IMR-90 (cell line): ENCODE results near the gene RENBP. TPM values are rescaled to one million over a fixed set of nuclear protein-coding genes. Genes with fewer than 3 reads are reported as not detected.

Experiments used
- ATAC-seq: fragments of 200-7000 bp; cut with Tn5 transposase; 2 replicates; pipeline ENCODE4 v1.9.1; 2020; ENCODE audit warnings: low read depth, mild to moderate bottlenecking, moderate library complexity
- BruUV-seq: library from RNA; stranded (reverse); fragments of 400-500 nt; replicated peaks from 2 replicates; lab custom pipeline; 2021; lab: Mats Ljungman, UMichigan
- CTCF ChIA-PET: fragments of 300-600 bp; formaldehyde crosslinking; extraction: SDS; loops from one replicate; lab custom pipeline; 2021; ENCODE audit warnings: antibody characterized with exemption; lab: Yijun Ruan, JAX
- POLR2A ChIA-PET: fragments of 300-600 bp; sonication (Branson Sonifier 250); formaldehyde crosslinking; loops from one replicate; lab custom pipeline; 2022; ENCODE audit warnings: antibody characterized with exemption; ENCODE audit not compliant: unreplicated experiment; lab: Charles Lee
- DNase-seq: peaks from one replicate; pipeline ENCODE4 v3.0.0; 2013
- H2AFZ ChIP-seq: replicated peaks from 2 replicates; pipeline ENCODE3; 2013; ENCODE audit warnings: low read length, mild to moderate bottlenecking; ENCODE audit not compliant: poor library complexity
- H2AK5ac ChIP-seq: 2 replicates; pipeline ENCODE4 v1.6.1; 2013; ENCODE audit warnings: low read depth, low read length, inconsistent platforms
- H2AK9ac ChIP-seq: replicated peaks from 2 replicates; pipeline ENCODE3; 2013; ENCODE audit warnings: mild to moderate bottlenecking, low read depth, low read length, moderate library complexity; ENCODE audit not compliant: poor library complexity
- H2BK120ac ChIP-seq: 2 replicates; pipeline ENCODE4 v1.6.1; 2013; ENCODE audit warnings: low read depth, low read length, inconsistent platforms
- H2BK15ac ChIP-seq: 3 replicates; pipeline ENCODE4 v1.6.1; 2013; ENCODE audit warnings: low read depth, low read length, inconsistent platforms
- H2BK20ac ChIP-seq: 2 replicates; pipeline ENCODE4 v1.6.1; 2013; ENCODE audit warnings: low read depth, mild to moderate bottlenecking, inconsistent platforms, low read length, moderate library complexity
- H2BK5ac ChIP-seq: 2 replicates; pipeline ENCODE4 v1.6.1; 2013; ENCODE audit warnings: mild to moderate bottlenecking, low read depth, low read length, inconsistent platforms; ENCODE audit not compliant: poor library complexity, severe bottlenecking
- H3K14ac ChIP-seq: replicated peaks from 2 replicates; pipeline ENCODE4 v1.6.1; 2013; ENCODE audit warnings: low read depth, low read length, inconsistent platforms
- H3K18ac ChIP-seq: 2 replicates; pipeline ENCODE4 v1.6.1; 2013; ENCODE audit warnings: low read depth, low read length, control low read depth
- H3K23ac ChIP-seq: 2 replicates; pipeline ENCODE4 v1.6.1; 2013; ENCODE audit warnings: low read depth, low read length, inconsistent platforms
- H3K27ac ChIP-seq: 2 replicates; pipeline ENCODE4 v1.5.1; 2013; ENCODE audit warnings: mild to moderate bottlenecking, control low read depth, low read length; ENCODE audit not compliant: insufficient read depth
- H3K27me3 ChIP-seq: 2 replicates; pipeline ENCODE4 v1.6.1; 2013; ENCODE audit warnings: low read length; ENCODE audit not compliant: control insufficient read depth, insufficient read depth
- H3K36me3 ChIP-seq: 2 replicates; pipeline ENCODE4 v1.6.1; 2013; ENCODE audit warnings: low read length, mixed read lengths; ENCODE audit not compliant: control insufficient read depth, insufficient read depth
- H3K4ac ChIP-seq: 2 replicates; pipeline ENCODE4 v1.6.1; 2013; ENCODE audit warnings: low read depth, low read length, inconsistent platforms
- H3K4me1 ChIP-seq: 2 replicates; pipeline ENCODE4 v1.6.1; 2013; ENCODE audit warnings: low read length, mixed read lengths; ENCODE audit not compliant: control insufficient read depth, insufficient read depth
- H3K4me2 ChIP-seq: 2 replicates; pipeline ENCODE4 v1.6.1; 2013; ENCODE audit warnings: low read depth, mild to moderate bottlenecking, control low read depth, low read length, moderate library complexity
- H3K4me3 ChIP-seq: 2 replicates; pipeline ENCODE4 v1.5.1; 2013; ENCODE audit warnings: low read depth, mild to moderate bottlenecking, control low read depth, low read length, moderate library complexity; ENCODE audit not compliant: insufficient read depth
- H3K56ac ChIP-seq: 2 replicates; pipeline ENCODE4 v1.6.1; 2013; ENCODE audit warnings: low read length, inconsistent platforms; ENCODE audit not compliant: insufficient read depth; ENCODE audit errors: extremely low read depth
- H3K79me1 ChIP-seq, 2 experiments: 2 replicates each; pipeline ENCODE4 v1.6.1; 2013; ENCODE audit warnings: low read length in 2 of 2, inconsistent platforms in 1 of 2, low read depth in 1 of 2
- H3K9ac ChIP-seq: 2 replicates; pipeline ENCODE4 v1.6.1; 2013; ENCODE audit warnings: low read depth, low read length, control low read depth
- H3K9me1 ChIP-seq: 2 replicates; pipeline ENCODE4 v1.6.1; 2013; ENCODE audit warnings: low read length, inconsistent platforms; ENCODE audit not compliant: insufficient read depth
- H3K9me3 ChIP-seq: 2 replicates; pipeline ENCODE4 v1.6.1; 2013; ENCODE audit warnings: low read length; ENCODE audit not compliant: control insufficient read depth, insufficient read depth
- H4K20me1 ChIP-seq: 2 replicates; pipeline ENCODE4 v1.6.1; 2013; ENCODE audit warnings: low read length, inconsistent platforms; ENCODE audit not compliant: insufficient read depth
- H4K5ac ChIP-seq: 2 replicates; pipeline ENCODE4 v1.6.1; 2013; ENCODE audit warnings: mild to moderate bottlenecking, low read depth, low read length, control low read depth
- H4K8ac ChIP-seq, 2 experiments: 2 replicates each; pipeline ENCODE4 v1.6.1; 2013; ENCODE audit warnings: low read depth in 2 of 2, low read length in 2 of 2, control low read depth in 1 of 2, inconsistent platforms in 1 of 2
- H4K91ac ChIP-seq: 2 replicates; pipeline ENCODE4 v1.6.1; 2013; ENCODE audit warnings: low read depth, low read length, inconsistent platforms; ENCODE audit not compliant: insufficient read depth
- CEBPB ChIP-seq: IDR thresholded peaks from 2 replicates; pipeline ENCODE4 v1.6.1; 2012; ENCODE audit warnings: low read depth, low read length, improper control_type of control experiment
- MAFK ChIP-seq: IDR thresholded peaks from 2 replicates; pipeline ENCODE4 v1.6.1; 2012; ENCODE audit warnings: low read depth, low read length, improper control_type of control experiment
- MAZ ChIP-seq: IDR thresholded peaks from 2 replicates; pipeline ENCODE4 v1.6.1; 2012; ENCODE audit warnings: low read depth, mild to moderate bottlenecking, low read length, improper control_type of control experiment, moderate library complexity, borderline replicate concordance
- MXI1 ChIP-seq: IDR thresholded peaks from 2 replicates; pipeline ENCODE4 v1.6.1; 2012; ENCODE audit warnings: low read depth, mild to moderate bottlenecking, low read length, moderate library complexity, borderline replicate concordance
- NFE2L2 ChIP-seq: fragments of 150-350 bp; IDR thresholded peaks from 2 replicates; pipeline ENCODE4 v1.6.1; 2016; ENCODE audit warnings: low read depth, mild to moderate bottlenecking, low read length
- RCOR1 ChIP-seq: IDR thresholded peaks from 2 replicates; pipeline ENCODE4 v1.6.1; 2012; ENCODE audit warnings: mild to moderate bottlenecking, low read length, improper control_type of control experiment; ENCODE audit not compliant: insufficient replicate concordance
- SMC3 ChIP-seq: fragments of 150-350 bp; IDR thresholded peaks from 2 replicates; pipeline ENCODE4 v1.6.1; 2016; ENCODE audit warnings: low read depth, mild to moderate bottlenecking, antibody characterized with exemption, low read length, moderate library complexity
- WGBS, 2 experiments: methylation state at CpG; one replicate each; pipeline versions ENCODE4 v1.1.5 to v1.1.7; 2013; ENCODE audit warnings: missing lambda C conversion rate in 2 of 2; ENCODE audit not compliant: insufficient read length in 1 of 2; ENCODE audit errors: extremely low coverage in 2 of 2; 5-methylcytosine and 5-hydroxymethylcytosine counted together
- dilution Hi-C: fragments of 300-500 bp; cut with HindIII; formaldehyde crosslinking; loops from one replicate; pipeline ENCODE4 v1.14.3; 2018; ENCODE audit warnings: low sequenced_read_pairs; ENCODE audit not compliant: unreplicated experiment
- in situ Hi-C: fragments of 300-500 bp; cut with MboI; formaldehyde crosslinking; loops from 3 replicates; pipeline ENCODE4 v1.14.3; 2019; ENCODE audit warnings: low sequenced_read_pairs, inconsistent platforms, mixed read lengths
- intact Hi-C: fragments of 100-400 bp; cut with micrococcal nuclease; formaldehyde crosslinking; loops from 2 replicates; pipeline ENCODE4 v1.10.0; 2022
- polyA plus RNA-seq, 3 experiments: library from polyadenylated mRNA; depleted of rRNA; stranded (reverse); fragments of >200 nt; gene quantifications; 2 replicates each; pipeline ENCODE4 v1.2.3, GENCODE V29; 2012; ENCODE audit warnings: low replicate concordance in 1 of 3
- total RNA-seq: library from RNA; depleted of rRNA; stranded (reverse); fragments of >200 nt; gene quantifications from 2 replicates; pipeline ENCODE4 v1.2.3, GENCODE V29; 2012
- TF ChIP-seq, protein P1 (sequence below): conservative IDR thresholded peaks from 2 replicates; pipeline ENCODE4 v1.5.1; 2012; ENCODE audit warnings: mild to moderate bottlenecking, low read depth, low read length, improper control_type of control experiment

Gene RENBP
- total and polyA plus RNA-seq, 2 of the 4 experiments (the other 2 are of a cell fraction), result 0.15 to 0.18 TPM

DNA sequence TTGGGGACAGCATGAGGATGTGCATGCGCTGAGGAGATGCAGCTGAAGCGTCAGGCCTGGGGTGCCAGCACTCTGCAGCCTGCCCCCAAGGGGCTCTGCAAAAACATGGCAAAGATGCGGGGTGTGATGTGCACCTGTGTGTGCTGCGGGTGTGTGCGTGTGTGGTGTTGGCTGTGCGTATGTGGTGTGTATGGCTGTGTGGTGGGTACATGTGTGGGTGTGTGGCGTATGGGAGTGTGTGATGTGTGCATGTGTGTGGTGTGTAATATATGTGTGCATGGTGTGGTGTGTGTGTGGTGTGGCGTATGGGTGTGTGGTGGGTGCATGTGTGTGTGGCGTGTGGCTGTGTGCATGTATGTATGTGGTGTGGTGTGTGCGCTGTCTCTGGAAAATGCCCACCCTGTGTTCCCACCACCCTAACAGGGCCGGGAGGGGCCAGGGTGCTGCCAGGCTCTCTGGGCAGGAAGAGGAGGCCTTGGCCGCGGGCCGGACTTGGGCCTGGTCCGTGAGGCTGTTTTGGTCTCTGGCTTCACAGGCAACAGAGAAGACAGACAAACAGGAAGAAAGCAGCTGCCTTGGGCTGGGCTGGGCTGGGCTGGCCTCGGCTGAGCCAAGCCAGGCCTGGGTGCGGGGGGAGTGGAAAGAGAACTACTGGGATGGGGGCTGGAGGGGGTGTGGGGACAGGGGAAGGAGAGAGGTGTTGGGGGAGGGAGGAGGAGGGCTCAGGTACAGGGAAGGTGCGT is 41.0 kb downstream of the RENBP start:
- Histone ChIP-seq H4K20me1 (no peaks in the 10 kb centered on the region; the same call in 1 of the 2 replicates), H4K5ac (no peak overlapping the region), H3K79me1 (no peaks in the 10 kb centered on the region), H2BK5ac (no peak overlapping the region), H2AFZ (no peak overlapping the region), H2BK20ac (no peak overlapping the region), H4K8ac (no peak overlapping the region), H3K4me3 (no peak overlapping the region), H3K4ac (no peak overlapping the region), H2AK9ac (no peak overlapping the region), H3K4me2 (no peak overlapping the region), H3K36me3 (no peaks in the 10 kb centered on the region), H4K91ac (no peak overlapping the region), H3K56ac (no peak overlapping the region), H3K9me3 (no peaks in the 10 kb centered on the region; the same call in 1 of the 2 replicates), H3K14ac (no peak overlapping the region), H2BK15ac (no peak overlapping the region), H3K9ac (no peak overlapping the region), H3K18ac (no peak overlapping the region), H3K9me1 (peaks cover 4% of the 10 kb centered on the region), H3K27me3 (peaks cover 3% of the 10 kb centered on the region; the same call in 1 of the 2 replicates), H3K27ac (no peak overlapping the region), H3K23ac (no peak overlapping the region), H3K4me1 (peaks cover 9% of the 10 kb centered on the region; the same call in 1 of the 2 replicates), H2BK120ac (no peak overlapping the region), H2AK5ac (peak overlapping the region; percentile 16; the same call in 1 of the 2 replicates)
- dilution Hi-C loops (no loop called here), intact Hi-C loops (no loop called here), in situ Hi-C loops (loop anchor here (25.0 kb wide), 1 partner anchor 941 kb away; no protein-coding TSS in a partner anchor)
- TF ChIP-seq MXI1, result no peak
- TF ChIP-seq NFE2L2, result no peak
- TF ChIP-seq SMC3, result no peak
- TF ChIP-seq RCOR1, result no peak
- no peak for TF ChIP-seq MAFK
- no peak for TF ChIP-seq CEBPB
- TF ChIP-seq, protein P1, sequence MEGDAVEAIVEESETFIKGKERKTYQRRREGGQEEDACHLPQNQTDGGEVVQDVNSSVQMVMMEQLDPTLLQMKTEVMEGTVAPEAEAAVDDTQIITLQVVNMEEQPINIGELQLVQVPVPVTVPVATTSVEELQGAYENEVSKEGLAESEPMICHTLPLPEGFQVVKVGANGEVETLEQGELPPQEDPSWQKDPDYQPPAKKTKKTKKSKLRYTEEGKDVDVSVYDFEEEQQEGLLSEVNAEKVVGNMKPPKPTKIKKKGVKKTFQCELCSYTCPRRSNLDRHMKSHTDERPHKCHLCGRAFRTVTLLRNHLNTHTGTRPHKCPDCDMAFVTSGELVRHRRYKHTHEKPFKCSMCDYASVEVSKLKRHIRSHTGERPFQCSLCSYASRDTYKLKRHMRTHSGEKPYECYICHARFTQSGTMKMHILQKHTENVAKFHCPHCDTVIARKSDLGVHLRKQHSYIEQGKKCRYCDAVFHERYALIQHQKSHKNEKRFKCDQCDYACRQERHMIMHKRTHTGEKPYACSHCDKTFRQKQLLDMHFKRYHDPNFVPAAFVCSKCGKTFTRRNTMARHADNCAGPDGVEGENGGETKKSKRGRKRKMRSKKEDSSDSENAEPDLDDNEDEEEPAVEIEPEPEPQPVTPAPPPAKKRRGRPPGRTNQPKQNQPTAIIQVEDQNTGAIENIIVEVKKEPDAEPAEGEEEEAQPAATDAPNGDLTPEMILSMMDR, result no peak
- no peak for TF ChIP-seq MAZ
- ATAC-seq, result no peak
- no peak for DNase-seq
- ChIA-PET POLR2A (no interaction called here), CTCF (no interaction called here)
- 77% methylated on average over 5 of the region's 18 CpGs; no CpG with 5 or more reads in 1 of the 2 experiments for WGBS, 2 experiments
- BruUV-seq, result no TSS peak
